ENCODE measurements around the gene UBR2.
"Not testable (repeated sequence)": the region's sequence is repeated elsewhere in the genome, so short reads cannot be mapped to it uniquely, and the experiment has no call there.

Gene UBR2

DNA sequence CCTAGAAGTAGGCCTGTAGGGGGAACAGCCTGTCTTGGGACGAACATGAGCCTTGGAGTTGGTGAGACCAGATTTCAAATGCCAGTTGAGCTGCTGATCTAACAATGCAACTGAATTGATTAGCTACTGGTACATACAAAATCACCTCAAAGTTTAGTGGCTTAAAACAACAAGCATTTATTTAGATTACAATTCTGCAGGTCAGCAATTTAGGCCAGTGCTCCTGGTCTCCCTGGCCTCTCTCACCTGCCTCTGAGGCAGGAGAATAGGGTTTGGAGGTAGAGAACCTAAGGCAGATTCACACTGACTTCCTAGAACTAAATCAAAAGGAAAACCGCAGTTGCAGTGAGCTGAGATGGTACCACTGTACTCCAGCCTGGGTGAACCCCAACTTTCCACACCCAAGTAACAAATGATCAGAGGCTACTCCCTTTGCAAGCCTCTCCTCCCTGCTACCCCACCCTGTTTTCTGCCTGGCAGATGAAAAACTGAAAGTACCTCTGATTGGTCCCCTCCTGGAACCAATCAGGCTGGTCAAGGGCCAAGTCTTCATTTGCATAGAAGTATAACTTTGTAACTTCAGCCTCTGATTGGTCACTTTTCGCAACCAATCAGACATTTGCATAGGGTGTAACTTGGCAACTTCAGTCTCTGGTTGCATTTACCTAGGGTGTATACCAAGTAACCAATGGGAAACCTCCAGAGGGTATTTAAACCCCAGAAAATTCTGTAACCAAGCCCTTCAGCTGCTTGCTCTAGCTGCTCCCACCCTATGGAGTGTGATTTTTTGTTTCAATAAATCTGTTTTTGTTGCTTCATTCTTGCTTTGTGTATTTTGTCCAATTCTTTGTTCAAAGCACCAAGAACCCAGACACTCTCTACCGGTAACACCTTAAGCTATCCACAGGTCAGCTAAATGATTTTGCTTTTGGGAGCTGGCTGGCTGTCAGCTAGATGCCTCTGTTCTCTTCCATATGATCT is 8.1 kb upstream of the UBR2 start:
- TF ChIP-seq, protein P1, sequence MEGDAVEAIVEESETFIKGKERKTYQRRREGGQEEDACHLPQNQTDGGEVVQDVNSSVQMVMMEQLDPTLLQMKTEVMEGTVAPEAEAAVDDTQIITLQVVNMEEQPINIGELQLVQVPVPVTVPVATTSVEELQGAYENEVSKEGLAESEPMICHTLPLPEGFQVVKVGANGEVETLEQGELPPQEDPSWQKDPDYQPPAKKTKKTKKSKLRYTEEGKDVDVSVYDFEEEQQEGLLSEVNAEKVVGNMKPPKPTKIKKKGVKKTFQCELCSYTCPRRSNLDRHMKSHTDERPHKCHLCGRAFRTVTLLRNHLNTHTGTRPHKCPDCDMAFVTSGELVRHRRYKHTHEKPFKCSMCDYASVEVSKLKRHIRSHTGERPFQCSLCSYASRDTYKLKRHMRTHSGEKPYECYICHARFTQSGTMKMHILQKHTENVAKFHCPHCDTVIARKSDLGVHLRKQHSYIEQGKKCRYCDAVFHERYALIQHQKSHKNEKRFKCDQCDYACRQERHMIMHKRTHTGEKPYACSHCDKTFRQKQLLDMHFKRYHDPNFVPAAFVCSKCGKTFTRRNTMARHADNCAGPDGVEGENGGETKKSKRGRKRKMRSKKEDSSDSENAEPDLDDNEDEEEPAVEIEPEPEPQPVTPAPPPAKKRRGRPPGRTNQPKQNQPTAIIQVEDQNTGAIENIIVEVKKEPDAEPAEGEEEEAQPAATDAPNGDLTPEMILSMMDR (IDR thresholded peaks at IDR 0.05; ENCODE audit: borderline replicate concordance, insufficient read depth, low read depth, low read length) = no peak
- no peak overlapping the region for H3K4me3 ChIP-seq (ENCODE audit: low read depth, low read length)

DNA sequence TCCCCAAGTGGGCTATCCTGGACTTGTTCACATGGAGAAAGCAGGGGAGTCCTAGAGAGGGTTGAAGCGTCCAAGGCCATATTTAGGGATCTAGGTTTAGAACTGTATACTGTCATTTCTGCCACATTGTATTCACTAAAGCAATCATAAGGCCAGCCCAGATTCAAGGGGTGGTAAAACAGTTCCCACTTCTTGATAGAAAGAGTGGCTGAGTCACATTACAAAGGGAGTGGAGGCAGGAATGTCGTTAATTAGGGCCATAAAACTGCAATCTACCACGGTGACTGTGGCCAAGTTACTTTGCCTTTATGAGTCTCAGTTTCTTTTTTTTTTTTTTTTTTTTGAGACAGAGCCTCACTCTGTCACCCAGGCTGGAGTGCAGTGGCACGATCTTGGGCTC is 7.4 kb upstream of the UBR2 start:
- TF ChIP-seq, protein P1 (IDR thresholded peaks at IDR 0.05; ENCODE audit: borderline replicate concordance, insufficient read depth, low read depth, low read length) = no peak

DNA sequence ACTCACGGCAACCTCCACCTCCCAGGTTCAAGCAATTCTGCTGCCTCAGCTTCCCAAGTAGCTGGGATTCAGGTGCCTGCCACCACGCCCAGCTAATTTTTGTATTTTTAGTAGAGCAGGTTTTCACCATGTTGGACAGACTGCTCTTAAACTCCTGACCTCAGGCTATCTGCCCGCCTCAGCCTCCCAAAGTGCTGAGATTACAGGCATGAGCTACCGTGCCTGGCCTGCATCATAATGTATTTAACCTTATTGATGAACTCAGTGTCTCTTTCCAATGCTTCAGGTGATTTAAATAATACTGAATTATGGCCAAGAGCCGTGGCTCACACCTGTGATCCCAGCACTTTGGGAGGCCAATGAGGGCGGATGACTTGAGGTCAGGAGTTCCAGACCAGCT is 4.6 kb upstream of the UBR2 start:
- H3K4me3 ChIP-seq (ENCODE audit: low read depth, low read length) = not testable (repeated sequence)

More for the DNA sequence above, 7.4 kb upstream of the UBR2 start:
- no peak overlapping the region for H3K4me3 ChIP-seq (ENCODE audit: low read depth, low read length)

DNA sequence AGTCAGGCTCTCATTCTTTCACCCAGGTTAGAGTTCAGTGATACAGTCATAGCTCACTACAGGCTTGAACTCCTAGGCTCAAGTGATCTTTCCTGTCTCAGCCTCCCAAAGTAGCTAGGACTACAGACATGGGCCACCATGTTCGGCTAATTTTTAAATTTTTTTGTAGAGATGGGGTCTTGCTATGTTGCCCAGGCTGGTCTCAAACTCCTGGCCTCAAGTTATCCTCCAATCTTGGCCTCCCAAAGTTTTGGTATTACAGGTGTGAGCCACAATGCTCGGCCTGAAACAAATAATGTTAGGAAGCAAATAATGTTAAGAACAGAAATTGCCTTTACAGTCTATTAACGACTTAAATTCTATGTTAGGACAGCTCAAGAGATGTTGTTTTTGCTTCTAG is 1.8 kb upstream of the UBR2 start:
- TF ChIP-seq, protein P1 (IDR thresholded peaks at IDR 0.05; ENCODE audit: borderline replicate concordance, insufficient read depth, low read depth, low read length) = no peak
- no peak overlapping the region for H3K4me3 ChIP-seq (ENCODE audit: low read depth, low read length)

DNA sequence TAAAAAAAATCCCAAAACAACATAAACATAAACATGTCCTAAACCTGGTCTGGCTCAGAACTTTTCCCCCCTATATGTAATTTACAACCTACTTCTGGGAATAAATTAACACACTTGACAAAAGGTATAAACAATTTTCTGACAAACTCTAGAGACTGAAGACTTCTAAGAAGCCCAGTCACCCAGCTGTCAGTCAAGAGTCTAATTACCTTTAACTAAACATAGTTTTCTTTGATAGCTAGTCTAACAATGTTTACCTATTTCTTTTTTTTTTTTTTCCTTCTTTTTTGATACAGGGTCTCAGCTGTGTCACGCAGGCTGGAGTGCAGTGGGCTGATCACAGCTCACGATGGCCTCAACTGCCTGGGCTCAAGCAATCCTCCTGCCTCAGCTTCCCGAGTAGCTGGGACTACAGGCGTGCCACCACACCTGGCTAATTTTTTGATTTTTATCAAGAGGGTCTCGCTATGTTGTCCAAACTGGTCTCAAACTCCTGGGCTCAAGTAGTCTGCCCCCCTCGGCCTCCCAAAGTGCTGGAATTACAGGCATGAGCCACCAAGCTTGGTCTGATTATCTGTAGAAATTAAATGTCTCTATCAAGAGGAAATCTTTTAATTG is 932 bp upstream of the UBR2 start:
- no peak overlapping the region for H3K4me3 ChIP-seq (ENCODE audit: low read depth, low read length)
- TF ChIP-seq, protein P1 (IDR thresholded peaks at IDR 0.05; ENCODE audit: borderline replicate concordance, insufficient read depth, low read depth, low read length) = no peak

DNA sequence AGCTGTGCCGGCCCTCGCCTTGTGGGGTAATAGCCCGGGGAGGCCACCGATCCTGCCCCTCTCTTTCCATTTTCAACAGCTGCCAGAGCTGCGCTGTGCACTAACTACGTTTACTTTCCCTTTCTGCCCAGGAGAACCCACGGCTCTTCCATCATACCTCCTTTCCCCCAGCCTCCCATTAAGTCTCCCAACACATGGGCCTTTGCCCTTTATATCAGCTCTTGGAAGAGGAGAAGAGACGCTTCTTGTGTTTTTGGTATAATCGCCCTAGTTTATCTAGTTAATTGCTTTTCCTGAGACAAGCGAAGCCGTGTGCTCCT is 637 bp downstream of the UBR2 start:
- TF ChIP-seq, protein P1 (IDR thresholded peaks at IDR 0.05; ENCODE audit: borderline replicate concordance, insufficient read depth, low read depth, low read length) = no peak
- H3K4me3 ChIP-seq (ENCODE audit: low read depth, low read length) = peak overlapping the region; percentile 78

DNA sequence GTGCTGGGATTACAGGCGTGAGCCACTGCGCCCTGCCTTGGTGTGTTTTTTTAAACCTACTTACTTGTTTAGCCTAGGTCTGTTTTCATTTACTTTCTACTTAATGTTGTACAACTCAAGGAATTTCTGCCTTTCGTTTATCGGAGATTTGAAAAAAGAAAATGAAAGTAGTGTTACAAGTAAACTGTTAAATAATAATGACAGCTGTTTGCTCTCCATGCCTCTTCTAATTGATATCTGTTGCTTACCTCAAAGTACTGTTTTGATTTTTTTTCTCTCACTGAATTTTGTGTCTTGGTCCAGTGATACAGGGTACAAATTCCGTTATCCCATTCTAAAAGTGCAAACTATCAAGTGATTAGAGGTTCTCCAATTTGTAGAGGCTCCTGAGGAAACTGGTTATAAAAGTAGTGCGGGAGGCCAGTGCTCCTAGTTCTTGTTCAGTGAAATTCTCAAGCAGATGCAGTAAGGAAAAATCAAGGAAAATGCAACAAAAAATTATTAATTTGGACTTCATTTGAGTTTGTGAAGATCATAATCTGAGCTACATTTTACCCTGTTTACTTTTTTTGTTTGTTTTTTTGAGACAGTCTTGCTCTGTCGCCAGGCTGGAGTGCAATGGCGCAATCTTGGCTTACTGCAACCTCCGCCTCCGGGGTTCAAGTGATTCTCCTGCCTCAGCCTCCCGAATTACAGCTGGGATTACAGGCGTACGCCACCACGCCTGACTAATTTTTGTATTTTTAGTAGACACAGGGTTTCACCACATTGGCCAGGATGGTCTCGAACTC is 2.2 kb downstream of the UBR2 start:
- TF ChIP-seq, protein P1 (IDR thresholded peaks at IDR 0.05; ENCODE audit: borderline replicate concordance, insufficient read depth, low read depth, low read length) = no peak
- H3K4me3 ChIP-seq (ENCODE audit: low read depth, low read length) = peak overlapping the region; percentile 78

Measured in GM12875 (cell line).